HG03354 (cell line): Measurements from ENCODE around the gene DGKZ.
"Not testable (repeated sequence)": the region's sequence is repeated elsewhere in the genome, so short reads cannot be mapped to it uniquely, and the experiment has no call there.

Source experiments
- ATAC-seq: cut with Tn5 transposase; IDR thresholded peaks from one replicate; pipeline ENCODE4 v1.9.1; 2021; ENCODE audit warnings: mild to moderate bottlenecking; ENCODE audit not compliant: unreplicated experiment, poor library complexity, severe bottlenecking

The DGKZ gene

DNA sequence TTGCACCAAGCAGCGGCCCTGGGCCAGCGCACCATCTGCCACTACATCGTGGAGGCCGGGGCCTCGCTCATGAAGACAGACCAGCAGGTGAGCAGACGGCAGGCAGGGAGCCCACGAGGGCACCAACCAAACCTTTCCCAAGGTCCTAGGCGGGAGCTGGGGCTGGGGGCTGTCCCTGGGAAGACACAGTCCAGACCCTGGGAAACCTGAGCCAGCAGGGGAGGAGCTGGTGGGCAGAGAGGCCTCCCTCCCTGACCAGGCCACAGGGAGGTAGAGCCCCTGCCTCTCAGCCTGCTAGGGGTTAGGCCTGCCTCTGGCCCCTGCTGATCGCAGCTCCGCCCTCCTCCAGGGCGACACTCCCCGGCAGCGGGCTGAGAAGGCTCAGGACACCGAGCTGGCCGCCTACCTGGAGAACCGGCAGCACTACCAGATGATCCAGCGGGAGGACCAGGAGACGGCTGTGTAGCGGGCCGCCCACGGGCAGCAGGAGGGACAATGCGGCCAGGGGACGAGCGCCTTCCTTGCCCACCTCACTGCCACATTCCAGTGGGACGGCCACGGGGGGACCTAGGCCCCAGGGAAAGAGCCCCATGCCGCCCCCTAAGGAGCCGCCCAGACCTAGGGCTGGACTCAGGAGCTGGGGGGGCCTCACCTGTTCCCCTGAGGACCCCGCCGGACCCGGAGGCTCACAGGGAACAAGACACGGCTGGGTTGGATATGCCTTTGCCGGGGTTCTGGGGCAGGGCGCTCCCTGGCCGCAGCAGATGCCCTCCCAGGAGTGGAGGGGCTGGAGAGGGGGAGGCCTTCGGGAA, 32.4 kb downstream of the DGKZ start:
- not testable (repeated sequence) for ATAC-seq

GRCh38 chr11:46380340-46381047, 33.2 kb downstream of the DGKZ start:
- peak; percentile 36 for ATAC-seq

DNA sequence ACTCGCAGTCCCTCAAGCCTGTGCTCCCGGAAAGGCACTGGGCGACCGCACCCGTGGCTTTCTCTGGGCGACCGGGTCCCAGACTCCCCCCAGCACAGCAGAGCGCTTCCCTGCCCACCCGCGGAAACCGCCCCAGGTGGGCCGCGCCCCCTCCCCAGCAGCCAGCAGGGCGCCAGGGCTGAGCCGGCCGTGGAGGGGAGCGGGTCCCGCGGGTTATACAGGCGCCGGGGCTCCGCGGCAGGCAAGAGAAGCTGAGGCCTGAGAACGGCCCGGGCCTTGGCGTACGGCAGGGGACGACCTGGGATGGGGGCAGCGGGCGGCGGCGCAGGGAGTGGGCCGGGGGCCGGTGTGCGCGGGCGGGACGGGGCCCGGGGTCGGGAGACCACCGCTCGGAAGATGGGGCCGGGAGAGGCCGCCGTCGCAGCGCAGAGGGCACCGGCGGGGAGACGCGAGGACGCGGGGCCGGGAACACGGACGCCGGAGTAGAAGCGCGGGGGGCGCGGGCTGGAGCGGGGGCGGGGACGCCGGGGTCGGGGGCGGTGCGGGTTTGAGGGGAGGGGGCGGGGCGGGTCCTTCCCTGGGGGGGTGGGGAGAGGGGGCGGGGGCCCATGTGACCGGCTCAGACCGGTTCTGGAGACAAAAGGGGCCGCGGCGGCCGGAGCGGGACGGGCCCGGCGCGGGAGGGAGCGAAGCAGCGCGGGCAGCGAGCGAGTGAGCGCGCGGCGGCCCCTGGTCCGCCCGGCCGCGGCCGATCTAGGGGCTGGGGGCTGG, 34.0 kb downstream of the DGKZ start, which contains the start of gene MDK:
TSS of gene MDK (plus strand) at position 622 of the 771 bp plus-strand sequence. CDS start 389 bp downstream, outside the sequence.
- ATAC-seq, result peak; percentile 10

DNA sequence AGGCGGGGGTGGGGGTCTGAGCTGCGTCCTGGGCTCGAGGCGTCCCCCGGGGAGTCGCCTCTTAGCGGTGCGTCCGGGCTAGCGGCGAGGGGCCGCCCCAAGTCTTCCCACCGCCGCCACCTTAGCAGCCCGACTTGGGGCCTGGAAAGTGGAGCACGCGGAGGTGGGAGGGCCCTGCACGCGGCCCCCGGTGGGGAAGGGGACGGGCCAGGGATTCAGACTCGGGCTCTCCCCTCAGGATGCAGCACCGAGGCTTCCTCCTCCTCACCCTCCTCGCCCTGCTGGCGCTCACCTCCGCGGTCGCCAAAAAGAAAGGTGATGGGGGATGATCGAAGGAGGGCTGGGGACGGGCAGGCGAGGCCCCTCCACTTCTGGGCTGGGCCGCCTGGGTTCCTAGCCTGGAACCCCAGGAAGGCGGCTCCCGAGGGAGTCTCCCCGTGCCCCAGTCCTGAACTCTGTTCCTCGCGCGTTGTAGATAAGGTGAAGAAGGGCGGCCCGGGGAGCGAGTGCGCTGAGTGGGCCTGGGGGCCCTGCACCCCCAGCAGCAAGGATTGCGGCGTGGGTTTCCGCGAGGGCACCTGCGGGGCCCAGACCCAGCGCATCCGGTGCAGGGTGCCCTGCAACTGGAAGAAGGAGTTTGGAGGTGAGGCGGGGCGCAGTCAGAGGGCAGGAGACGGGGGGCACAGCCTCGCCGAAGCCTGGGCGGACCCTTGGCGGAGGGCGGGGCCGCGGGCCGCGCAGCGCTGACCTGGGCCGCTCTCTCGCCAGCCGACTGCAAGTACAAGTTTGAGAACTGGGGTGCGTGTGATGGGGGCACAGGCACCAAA, 34.8 kb downstream of the DGKZ start:
- no peak for ATAC-seq

DNA sequence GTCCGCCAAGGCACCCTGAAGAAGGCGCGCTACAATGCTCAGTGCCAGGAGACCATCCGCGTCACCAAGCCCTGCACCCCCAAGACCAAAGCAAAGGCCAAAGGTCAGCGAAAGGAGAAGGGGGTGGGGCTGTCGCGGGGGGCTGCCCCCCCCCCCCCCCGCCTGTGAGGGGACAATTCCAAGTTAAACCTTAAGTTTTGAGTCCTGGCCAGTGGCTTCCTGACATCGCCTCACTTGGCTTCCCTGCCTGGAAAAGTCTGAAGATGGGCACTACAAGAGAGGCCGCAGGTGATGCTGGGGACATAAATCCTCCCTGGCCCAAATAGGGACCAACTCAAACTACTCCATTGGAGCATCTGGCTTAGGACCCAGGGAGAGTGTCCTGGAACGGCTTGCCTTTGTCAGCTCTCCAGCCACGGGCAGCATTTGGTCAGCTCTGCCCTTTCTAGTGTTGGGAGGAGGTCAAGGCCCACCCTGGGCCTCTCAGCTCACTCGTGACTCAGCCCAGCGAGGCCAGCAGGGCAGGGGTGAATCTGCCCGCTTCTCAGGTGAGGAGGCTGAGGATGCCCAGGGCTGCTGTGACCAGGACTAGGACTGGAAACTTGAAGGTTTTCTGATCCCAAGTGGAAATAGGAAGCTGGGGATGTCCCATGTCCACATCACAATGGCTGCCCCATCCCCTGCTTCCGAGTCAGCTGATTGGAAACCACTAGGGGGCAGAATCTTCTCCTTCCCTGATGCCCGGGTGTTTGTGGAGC, 35.6 kb downstream of the DGKZ start:
- no peak for ATAC-seq

- ATAC-seq, result no peak
These were observed 36.1 kb downstream of the DGKZ start for GRCh38 chr11:46383404-46383758.

DNA sequence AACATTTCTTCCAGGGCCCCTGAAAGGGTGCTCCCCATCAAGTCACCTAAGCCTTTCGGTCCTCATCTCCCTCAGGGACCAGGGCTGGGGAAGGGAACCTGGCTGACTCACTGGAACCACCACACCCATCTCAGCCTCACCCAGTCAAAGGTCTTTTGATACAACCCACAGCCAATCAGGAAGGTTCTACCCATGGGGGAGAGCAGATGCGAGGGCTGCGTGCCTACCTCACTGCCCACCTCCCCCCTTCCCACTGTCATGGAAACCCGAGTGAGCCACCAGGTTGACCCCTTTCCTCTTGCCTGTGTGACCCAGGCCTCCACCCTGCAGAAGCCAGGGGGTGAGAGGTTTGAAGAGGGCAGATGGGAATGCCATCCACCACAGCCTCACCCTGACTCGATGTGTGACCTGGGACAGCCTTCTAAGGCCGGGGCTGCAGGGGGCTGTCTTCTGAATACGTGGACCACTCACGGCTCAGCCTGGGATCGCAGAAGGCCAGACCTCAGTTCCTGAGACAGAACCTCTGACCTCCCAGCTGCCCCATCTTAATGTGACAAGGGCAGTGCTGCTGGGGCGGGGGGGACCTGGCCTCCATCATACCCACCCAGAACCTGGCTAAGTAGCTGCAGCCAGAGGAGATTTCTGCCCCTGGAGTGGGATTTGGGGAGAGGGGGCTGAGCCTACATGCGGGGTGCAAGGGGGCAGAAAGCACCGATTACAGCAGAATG, 36.9 kb downstream of the DGKZ start:
- ATAC-seq, result no peak

DNA sequence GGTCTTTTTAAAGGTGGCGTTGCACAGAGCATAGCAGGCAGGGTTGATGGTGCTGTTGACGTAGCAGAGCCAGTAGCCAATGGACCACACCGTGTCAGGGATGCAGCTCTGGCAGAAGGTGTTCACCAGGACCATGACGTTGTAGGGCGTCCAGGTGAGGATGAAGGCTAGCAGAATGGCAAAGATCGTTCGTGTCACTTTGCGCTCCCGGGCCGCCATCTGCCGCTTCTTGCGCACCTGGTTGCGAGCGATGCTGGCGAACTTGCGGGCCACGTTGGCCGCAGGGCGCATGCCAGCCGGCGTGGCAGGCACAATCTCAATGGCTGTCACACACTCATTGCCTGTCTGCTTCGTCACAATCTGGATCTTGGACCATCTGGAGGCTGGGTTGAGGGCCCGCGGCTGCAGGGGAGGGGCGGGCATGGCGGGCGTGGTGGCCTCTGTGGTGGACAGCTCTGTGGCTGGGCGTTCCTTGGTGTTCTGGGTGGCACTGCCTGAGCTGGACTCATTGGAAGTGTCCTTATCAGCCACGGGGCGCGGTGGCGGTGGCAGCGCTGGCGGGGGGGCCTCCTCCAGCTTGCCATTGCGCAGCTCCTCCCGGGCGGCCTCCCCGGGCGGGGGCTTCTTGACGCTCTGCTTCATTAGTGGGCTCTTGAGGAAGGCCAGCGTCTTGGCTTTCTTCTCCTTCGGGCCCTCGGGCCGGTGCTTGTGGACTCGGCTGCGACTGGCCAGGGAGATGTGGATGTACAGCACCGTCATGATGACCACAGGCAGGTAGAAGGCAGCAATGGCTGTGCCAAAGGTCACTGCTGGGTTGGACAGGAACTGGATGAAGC, 38.1 kb downstream of the DGKZ start:
- no peak for ATAC-seq

GRCh38 chr11:46386005-46386578, 38.8 kb downstream of the DGKZ start:
- ATAC-seq, result no peak

GRCh38 chr11:46386674-46387073, 39.4 kb downstream of the DGKZ start:
- no peak for ATAC-seq

- no peak for ATAC-seq
These were observed 40.2 kb downstream of the DGKZ start for GRCh38 chr11:46387456-46387855.

- ATAC-seq, result no peak
These were observed 40.8 kb downstream of the DGKZ start for GRCh38 chr11:46387919-46388618.

DNA sequence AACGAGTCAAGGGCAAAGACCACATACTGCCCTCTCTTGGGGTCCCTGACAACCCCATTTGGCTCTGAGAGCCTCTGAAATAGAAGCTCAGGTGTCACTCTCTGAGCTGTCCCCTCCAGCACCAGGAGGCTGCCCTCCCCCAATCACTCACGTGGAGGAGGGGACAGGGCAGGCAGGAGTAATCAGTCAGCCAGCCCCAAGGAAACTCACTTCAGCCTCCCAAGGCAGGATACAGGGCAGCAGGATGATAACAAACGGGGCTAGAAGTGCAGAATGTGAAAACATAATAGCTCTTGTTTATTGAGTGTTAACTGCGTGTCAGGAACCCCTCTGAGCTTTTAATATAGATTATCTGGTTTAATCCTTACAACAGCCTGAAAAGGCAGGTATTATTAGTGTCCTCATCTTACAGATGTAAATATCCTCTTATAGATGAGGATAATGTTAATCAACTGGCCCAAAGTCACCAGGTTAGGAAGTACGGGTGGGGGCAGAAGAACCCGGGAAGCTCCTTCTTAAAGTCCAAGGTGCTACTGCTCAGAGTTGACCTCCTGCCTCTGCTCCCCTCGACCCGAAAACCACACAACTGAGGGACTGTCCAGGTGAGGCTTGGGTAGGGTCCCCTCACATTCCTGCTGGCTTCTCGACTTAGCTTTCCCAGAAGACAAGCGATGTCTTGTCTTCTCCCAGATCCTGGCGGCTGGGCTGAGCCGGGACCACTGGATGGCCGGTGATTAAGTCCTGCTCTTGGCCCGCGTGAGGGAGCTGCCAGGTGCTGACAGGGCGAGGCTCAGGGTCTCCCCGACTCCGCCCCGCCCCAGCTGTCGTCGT, 41.6 kb downstream of the DGKZ start:
- ATAC-seq, result no peak

- ATAC-seq, result peak; percentile 47
These were observed 42.4 kb downstream of the DGKZ start for GRCh38 chr11:46389450-46390330.
